HL-60/S4 treated with retinoic acid at 250 ng/mL for 4 days and 3 days (cell line): ENCODE measurements around the gene P2RX6.
"Not testable (repeated sequence)": the region's sequence is repeated elsewhere in the genome, so short reads cannot be mapped to it uniquely, and the experiment has no call there.

Experiments used
- in situ Hi-C: fragments of 300-500 bp; cut with MboI; formaldehyde crosslinking; loops from 2 replicates; pipeline ENCODE4 v1.7.0; 2022; ENCODE audit warnings: low sequenced_read_pairs

The P2RX6 gene

GRCh38 chr22:21047035-21047661 is 32.2 kb downstream of the P2RX6 start:
- in situ Hi-C loops: no loop called here

GRCh38 chr22:21047730-21048129 is 32.8 kb downstream of the P2RX6 start:
- in situ Hi-C loops: no loop called here

GRCh38 chr22:21048448-21048847 is 33.5 kb downstream of the P2RX6 start:
- in situ Hi-C loops: not testable (repeated sequence)

GRCh38 chr22:21048965-21049364 is 34.0 kb downstream of the P2RX6 start:
- in situ Hi-C loops: not testable (repeated sequence)

- in situ Hi-C loops: loop anchor here (10.0 kb wide), 1 partner anchor 46 kb away; the partner anchor contains the start of gene THAP7
Observed at GRCh38 chr22:21051145-21051830, 36.3 kb downstream of the P2RX6 start.

GRCh38 chr22:21051831-21052400 is 37.0 kb downstream of the P2RX6 start:
- in situ Hi-C loops: loop anchor here (10.0 kb wide), 1 partner anchor 47 kb away; the partner anchor contains the start of gene THAP7

GRCh38 chr22:21052715-21053459 is 37.9 kb downstream of the P2RX6 start:
- in situ Hi-C loops: loop anchor here (10.0 kb wide), 1 partner anchor 48 kb away; the partner anchor contains the start of gene THAP7

- in situ Hi-C loops: loop anchor here (10.0 kb wide), 1 partner anchor 49 kb away; the partner anchor contains the start of gene THAP7
Observed at GRCh38 chr22:21054046-21054713, 39.2 kb downstream of the P2RX6 start.

GRCh38 chr22:21054714-21055563 is 40.0 kb downstream of the P2RX6 start:
- in situ Hi-C loops: loop anchor here (10.0 kb wide), 1 partner anchor 50 kb away; the partner anchor contains the start of gene THAP7

- in situ Hi-C loops: loop anchor here (10.0 kb wide), 1 partner anchor 51 kb away; the partner anchor contains the start of gene THAP7
Observed at GRCh38 chr22:21055564-21055834, 40.5 kb downstream of the P2RX6 start.

GRCh38 chr22:21055880-21056319 is 40.9 kb downstream of the P2RX6 start:
- in situ Hi-C loops: loop anchor here (10.0 kb wide), 1 partner anchor 51 kb away; the partner anchor contains the start of gene THAP7

GRCh38 chr22:21060363-21060762 is 45.4 kb downstream of the P2RX6 start:
- in situ Hi-C loops: not testable (repeated sequence)

- in situ Hi-C loops: not testable (repeated sequence)
Observed at GRCh38 chr22:21061660-21062321, 46.8 kb downstream of the P2RX6 start.

GRCh38 chr22:21064425-21064824 is 49.5 kb downstream of the P2RX6 start:
- in situ Hi-C loops: not testable (repeated sequence)

- in situ Hi-C loops: no loop called here
Observed at GRCh38 chr22:21064917-21065864, 50.2 kb downstream of the P2RX6 start.

- in situ Hi-C loops: no loop called here
Observed at GRCh38 chr22:21067075-21067900, 52.3 kb downstream of the P2RX6 start.
